Natural killer cell (primary cell): ENCODE measurements around the gene FMN1. TPM values are rescaled to one million over a fixed set of nuclear protein-coding genes. Genes with fewer than 3 reads are reported as not detected.

Experiments
- ATAC-seq, 3 donors: fragments of 150-1000 bp in 2 of 3; fragments of 200-7000 bp in 1 of 3; cut with Tn5 transposase; 1 replicate in 1 of 3; 2 replicates in 2 of 3; pipeline ENCODE4 v1.10.0; 2021; ENCODE audit warnings: mild to moderate bottlenecking in 2 of 3, moderate library complexity in 2 of 3
- DNase-seq, 2 donors: peaks; one replicate each; pipeline versions ENCODE4 v3.0.0 to v3.0.0-alpha.2; 2013 to 2021; ENCODE audit warnings: mixed read lengths in 1 of 2
- H3K27ac ChIP-seq: one replicate; pipeline ENCODE4 v1.5.1; 2013; ENCODE audit warnings: mild to moderate bottlenecking, low read length
- H3K27me3 ChIP-seq: one replicate; pipeline ENCODE4 v1.6.1; 2013; ENCODE audit warnings: low read length; ENCODE audit not compliant: control insufficient read depth, insufficient read depth
- H3K36me3 ChIP-seq: one replicate; pipeline ENCODE4 v1.6.1; 2013; ENCODE audit warnings: low read length; ENCODE audit not compliant: control insufficient read depth, insufficient read depth
- H3K4me1 ChIP-seq: one replicate; pipeline ENCODE4 v1.6.1; 2013; ENCODE audit warnings: low read length; ENCODE audit not compliant: control insufficient read depth, insufficient read depth
- H3K4me3 ChIP-seq: one replicate; pipeline ENCODE4 v1.5.1; 2013; ENCODE audit warnings: low read length
- H3K9me3 ChIP-seq: one replicate; pipeline ENCODE4 v1.6.1; 2013; ENCODE audit warnings: low read length; ENCODE audit not compliant: control insufficient read depth, insufficient read depth
- H3K27ac Mint-ChIP-seq, 2 donors: one replicate each; pipeline ENCODE4 v1.8.0; 2022; ENCODE audit warnings: mild to moderate bottlenecking in 2 of 2, mixed read lengths in 2 of 2, moderate library complexity in 1 of 2
- H3K27me3 Mint-ChIP-seq, 2 donors: one replicate each; pipeline ENCODE4 v1.8.0; 2022; ENCODE audit warnings: low read depth in 2 of 2, mixed read lengths in 2 of 2
- H3K36me3 Mint-ChIP-seq: one replicate; pipeline ENCODE4 v1.8.0; 2022; ENCODE audit warnings: mixed read lengths
- H3K4me1 Mint-ChIP-seq, 2 donors: one replicate each; pipeline ENCODE4 v1.8.0; 2022; ENCODE audit warnings: mixed read lengths in 2 of 2
- H3K4me3 Mint-ChIP-seq: one replicate; pipeline ENCODE4 v1.8.0; 2022; ENCODE audit warnings: mild to moderate bottlenecking, moderate library complexity, mixed read lengths
- H3K9me3 Mint-ChIP-seq, 2 donors: one replicate each; pipeline ENCODE4 v1.8.0; 2022; ENCODE audit warnings: mixed read lengths in 2 of 2
- CTCF ChIP-seq: fragments of 200-600 bp; IDR thresholded peaks from one replicate; pipeline ENCODE4 v1.8.0; 2022; ENCODE audit warnings: antibody characterized with exemption
- WGBS: methylation state at CpG from one replicate; pipeline ENCODE4 v1.1.7; 2013; ENCODE audit warnings: missing lambda C conversion rate; ENCODE audit not compliant: insufficient coverage; 5-methylcytosine and 5-hydroxymethylcytosine counted together
- intact Hi-C: fragments of 100-400 bp; cut with micrococcal nuclease; formaldehyde crosslinking; loops from one replicate; pipeline ENCODE4 v1.14.2; 2022
- total RNA-seq, 4 donors: library from RNA; stranded (reverse); fragments of 120-200 nt in 1 of 4; gene quantifications; one replicate each; pipeline versions ENCODE4 v1.2.3 to v1.2.4, GENCODE V29; 2013 to 2022

FMN1 gene
- total RNA-seq, 3 donors from 2014 or later (not counting 1 experiment from before 2014, with no cell fraction given): 2.0 to 19.2 (median 2.2) TPM

- TF ChIP-seq CTCF: no peak
- Histone ChIP-seq H3K36me3 (no peaks in the 10 kb centered on the region), H3K4me1 (no peaks in the 10 kb centered on the region), H3K9me3 (no peaks in the 10 kb centered on the region), H3K4me3 (no peak overlapping the region), H3K27ac (no peak overlapping the region), H3K27me3 (no peaks in the 10 kb centered on the region)
- H3K4me1 Mint-ChIP-seq: peaks cover 4 to 18% of the 10 kb centered on the region in 2 donors
- intact Hi-C loops: no loop called here
- WGBS: 60% methylated on average over 1 of the region's 3 CpGs
- H3K9me3 Mint-ChIP-seq: no peaks in the 10 kb centered on the region
- no peak overlapping the region for H3K27ac Mint-ChIP-seq
- no peaks in the 10 kb centered on the region for H3K27me3 Mint-ChIP-seq
- ATAC-seq: no peak
- DNase-seq: no peak
- no peaks in the 10 kb centered on the region for H3K36me3 Mint-ChIP-seq
- no peak overlapping the region for H3K4me3 Mint-ChIP-seq
Measured at GRCh38 chr15:33101036-33101435, 93.5 kb downstream of the FMN1 start.

GRCh38 chr15:33100314-33100713 lies 94.2 kb downstream of the FMN1 start:
- no peaks in the 10 kb centered on the region for H3K36me3 Mint-ChIP-seq
- no peaks in the 10 kb centered on the region for H3K36me3 ChIP-seq
- H3K4me1 ChIP-seq: no peaks in the 10 kb centered on the region
- intact Hi-C loops: no loop called here
- 5% methylated on average over 2 of the region's 3 CpGs for WGBS
- no peak overlapping the region for H3K27ac Mint-ChIP-seq
- H3K27me3 ChIP-seq: no peaks in the 10 kb centered on the region
- ATAC-seq (no peak), DNase-seq (no peak)
- no peak overlapping the region for H3K4me3 Mint-ChIP-seq
- H3K9me3 ChIP-seq: no peaks in the 10 kb centered on the region
- H3K9me3 Mint-ChIP-seq: no peaks in the 10 kb centered on the region
- H3K27ac ChIP-seq: no peak overlapping the region
- peaks cover 4 to 17% of the 10 kb centered on the region in 2 donors for H3K4me1 Mint-ChIP-seq
- no peak overlapping the region for H3K4me3 ChIP-seq
- H3K27me3 Mint-ChIP-seq: no peaks in the 10 kb centered on the region
- no peak for TF ChIP-seq CTCF

GRCh38 chr15:33099739-33100138 lies 94.8 kb downstream of the FMN1 start:
- no peaks in the 10 kb centered on the region for H3K27me3 ChIP-seq
- ATAC-seq (no peak), DNase-seq (no peak)
- Mint-ChIP-seq H3K27ac (no peak overlapping the region), H3K4me3 (no peak overlapping the region), H3K4me1 (peaks cover 4 to 12% of the 10 kb centered on the region in 2 donors), H3K27me3 (no peaks in the 10 kb centered on the region), H3K9me3 (no peaks in the 10 kb centered on the region), H3K36me3 (no peaks in the 10 kb centered on the region)
- WGBS: 33% methylated on average over 1 of the region's 1 CpG
- no peak overlapping the region for H3K4me3 ChIP-seq
- H3K9me3 ChIP-seq: no peaks in the 10 kb centered on the region
- H3K4me1 ChIP-seq: no peaks in the 10 kb centered on the region
- intact Hi-C loops: no loop called here
- H3K27ac ChIP-seq: no peak overlapping the region
- H3K36me3 ChIP-seq: no peaks in the 10 kb centered on the region
- no peak for TF ChIP-seq CTCF

- no peak overlapping the region for H3K4me3 Mint-ChIP-seq
- no peak for ATAC-seq
- no peak overlapping the region for H3K27ac Mint-ChIP-seq
- Histone ChIP-seq H3K27me3 (no peaks in the 10 kb centered on the region), H3K27ac (no peak overlapping the region), H3K36me3 (no peaks in the 10 kb centered on the region), H3K9me3 (no peaks in the 10 kb centered on the region), H3K4me1 (no peaks in the 10 kb centered on the region), H3K4me3 (no peak overlapping the region)
- no peaks in the 10 kb centered on the region for H3K36me3 Mint-ChIP-seq
- 91% methylated on average over 3 of the region's 3 CpGs for WGBS
- peaks cover under 1 to 12% of the 10 kb centered on the region in 2 donors for H3K4me1 Mint-ChIP-seq
- no peaks in the 10 kb centered on the region for H3K27me3 Mint-ChIP-seq
- no peaks in the 10 kb centered on the region for H3K9me3 Mint-ChIP-seq
- TF ChIP-seq CTCF: no peak
- DNase-seq: no peak
- intact Hi-C loops: no loop called here
Measured at GRCh38 chr15:33099213-33099612, 95.3 kb downstream of the FMN1 start.
